ENCODE results near the gene FZR1. TPM values are rescaled to one million over a fixed set of nuclear protein-coding genes. Genes with fewer than 3 reads are reported as not detected.

Gene FZR1
- total and polyA plus RNA-seq, 2 of the 8 experiments (the other 6 are each of a cell fraction or from before 2014, with no cell fraction given) = 21.6 to 35.5 TPM

DNA sequence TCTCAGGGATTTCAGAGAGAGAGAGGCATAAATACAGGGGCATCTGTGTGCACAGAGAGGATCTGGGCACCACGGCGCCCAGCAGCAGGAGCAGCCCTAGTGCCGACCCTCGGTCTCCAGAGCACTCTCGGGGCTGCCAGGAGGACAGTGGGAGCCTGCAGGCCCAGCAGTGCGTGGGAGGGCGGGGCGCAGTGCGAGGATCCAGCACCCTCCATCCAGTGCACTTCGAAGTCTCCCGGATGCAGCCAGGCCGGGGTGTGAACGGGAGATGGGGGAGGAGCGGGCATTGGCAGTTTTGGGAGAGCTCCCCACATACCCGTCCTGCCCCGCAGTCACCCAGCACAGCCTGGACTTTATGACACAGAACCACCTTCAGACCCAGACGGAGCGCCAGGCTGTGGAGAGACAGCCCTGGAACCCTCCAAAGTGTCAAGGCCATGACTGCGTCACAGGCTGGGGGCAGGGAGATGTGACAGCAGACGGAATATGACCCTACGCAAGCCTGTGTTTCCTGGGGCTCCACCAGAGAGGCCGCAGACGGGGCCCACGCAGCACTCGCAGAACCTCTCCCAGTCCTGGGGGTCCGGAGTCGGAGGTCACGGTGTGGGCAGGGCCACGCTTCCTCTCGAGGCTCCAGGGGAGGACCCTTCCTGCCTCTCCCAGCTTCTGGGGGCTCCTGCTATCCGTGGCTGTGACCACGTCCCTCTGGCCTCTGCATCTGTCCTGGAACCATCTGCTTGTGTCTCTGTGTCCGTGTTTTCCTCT, 18.1 kb downstream of the FZR1 start:
- H3K79me2 ChIP-seq (ENCODE audit: control insufficient read depth in 1 of 2, insufficient read depth in 2 of 2, low read length in 2 of 2) = peaks cover 0 to 21% of the 10 kb centered on the region in 2 experiments; a peak in 3 of 4 replicates
- ChIA-PET POLR2A (ENCODE audit: partially characterized antibody) (interaction anchor here (0.9 to 4.3 kb wide), 2 partner anchors 13 to 15 kb away, joined by 4 to 30 read pairs; partner anchors contain the start of gene TEKTIP1), CTCF (ENCODE audit: partially characterized antibody) (interaction anchor here (0.5 to 1.6 kb wide), 4 partner anchors 9 to 49 kb away, joined by 3 to 5 read pairs (median 3); no protein-coding TSS in a partner anchor)
- no peak overlapping the region for H3K14ac ChIP-seq (ENCODE audit: insufficient read length)
- H3K4me2 ChIP-seq (ENCODE audit: insufficient read depth in 1 of 2, low read depth in 2 of 2, low read length in 2 of 2) = no peak overlapping the region
- H3K36me3 ChIP-seq (ENCODE audit: control insufficient read depth in 2 of 4, insufficient read depth in 4 of 4, low read length in 3 of 4) = peaks cover 0 to 11% (median 3%) of the 10 kb centered on the region in 4 experiments; a peak in 4 of 8 replicates
- no peak overlapping the region for H2AFZ ChIP-seq (ENCODE audit: low read length)
- H4K20me1 ChIP-seq (replicated peaks in 1 of 2; ENCODE audit: control insufficient read depth in 1 of 2, insufficient read depth in 2 of 2, low read length in 2 of 2) = peaks cover 0 to 16% of the 10 kb centered on the region in 2 experiments
- H3K56ac ChIP-seq (replicated peaks; ENCODE audit: insufficient read length, low read depth, low read length) = no peak overlapping the region
- H4K91ac ChIP-seq (replicated peaks; ENCODE audit: insufficient read length, low read length) = no peak overlapping the region
- H3K23ac ChIP-seq (ENCODE audit: insufficient read length) = no peak overlapping the region
- H2BK15ac ChIP-seq (ENCODE audit: low read length) = no peak overlapping the region
- no peak overlapping the region for H2BK12ac ChIP-seq (ENCODE audit: low read depth, low read length)
- no peak overlapping the region for H4K5ac ChIP-seq (ENCODE audit: insufficient read length, low read depth, low read length)
- H2AK5ac ChIP-seq (ENCODE audit: low read depth, low read length) = no peak overlapping the region
- no peak overlapping the region for H4K8ac ChIP-seq (ENCODE audit: extremely low read depth, insufficient read depth, low read length)
- no peak overlapping the region for H3K4me3 ChIP-seq (ENCODE audit: extremely low read depth in 1 of 4, insufficient read depth in 2 of 4, low read depth in 3 of 4, low read length in 4 of 4)
- no peak overlapping the region for H3K27ac ChIP-seq (ENCODE audit: low read depth, low read length)
- H3K4me1 ChIP-seq (replicated peaks in 1 of 4; ENCODE audit: control insufficient read depth in 3 of 4, insufficient read depth in 4 of 4, low read length in 3 of 4) = peaks cover 0 to 17% (median 7%) of the 10 kb centered on the region in 4 experiments; a peak in 6 of 7 replicates
- FAIRE-seq (no peak), DNase-seq (ENCODE audit: low read depth in 1 of 2, low spot score in 2 of 2) (no peak)
- no peak overlapping the region for H3K4ac ChIP-seq (replicated peaks; ENCODE audit: insufficient read length, low read depth, low read length)
- H2BK120ac ChIP-seq (replicated peaks; ENCODE audit: low read depth, low read length) = no peak overlapping the region
- H2BK20ac ChIP-seq (ENCODE audit: low read length) = no peak overlapping the region
- H3K79me1 ChIP-seq (ENCODE audit: low read depth, low read length) = no peaks in the 10 kb centered on the region; the same call in 1 of the 2 replicates
- H3K27me3 ChIP-seq (replicated peaks in 1 of 4; ENCODE audit: control insufficient read depth in 3 of 4, extremely low read depth in 1 of 4, insufficient read depth in 3 of 4, low read length in 3 of 4) = no peaks in the 10 kb centered on the region
- H3K9ac ChIP-seq (replicated peaks in 1 of 4; ENCODE audit: extremely low read depth in 1 of 4, low read depth in 3 of 4, low read length in 3 of 4) = no peak overlapping the region
- H3K18ac ChIP-seq (ENCODE audit: extremely low read depth, low read length) = no peak overlapping the region
- WGBS, 2 experiments (ENCODE audit: extremely low coverage in 1 of 2, insufficient coverage in 1 of 2, insufficient read length in 1 of 2, insufficient replicate concordance in 2 of 2, low coverage in 1 of 2, low lambda C conversion rate in 2 of 2, missing lambda C conversion rate in 1 of 2) = 92% methylated on average over 30 of the region's 33 CpGs; no CpG with 5 or more reads in 1 of the 2 experiments
- peaks cover 6% of the 10 kb centered on the region; the same call in 1 of the 2 replicates for H3K23me2 ChIP-seq (ENCODE audit: low read depth, low read length)
- H2BK5ac ChIP-seq (ENCODE audit: low read depth, low read length) = no peak overlapping the region
- H3K9me3 ChIP-seq (ENCODE audit: insufficient read depth in 2 of 2, low read depth in 1 of 2, low read length in 1 of 2) = no peaks in the 10 kb centered on the region
- TF ChIP-seq EP300 (IDR thresholded peaks at IDR 0.05; ENCODE audit: borderline replicate concordance in 1 of 2, low read depth in 2 of 2, low read length in 2 of 2) = no peak
- TF ChIP-seq SRF (IDR thresholded peaks at IDR 0.05; ENCODE audit: low read depth, low read length) = no peak
- TF ChIP-seq SUZ12 (IDR thresholded peaks at IDR 0.05; ENCODE audit: low read length) = no peak
- TF ChIP-seq BACH1 (IDR thresholded peaks at IDR 0.05; ENCODE audit: low read length) = no peak
- TF ChIP-seq TBP (IDR thresholded peaks at IDR 0.05; ENCODE audit: low read depth, low read length) = no peak
- no peak for TF ChIP-seq POLR2AphosphoS5 (IDR thresholded peaks at IDR 0.05; ENCODE audit: low read depth, low read length)
- no peak for TF ChIP-seq HDAC6 (IDR thresholded peaks at IDR 0.05; ENCODE audit: low read depth, low read length)
- TF ChIP-seq, protein P1, sequence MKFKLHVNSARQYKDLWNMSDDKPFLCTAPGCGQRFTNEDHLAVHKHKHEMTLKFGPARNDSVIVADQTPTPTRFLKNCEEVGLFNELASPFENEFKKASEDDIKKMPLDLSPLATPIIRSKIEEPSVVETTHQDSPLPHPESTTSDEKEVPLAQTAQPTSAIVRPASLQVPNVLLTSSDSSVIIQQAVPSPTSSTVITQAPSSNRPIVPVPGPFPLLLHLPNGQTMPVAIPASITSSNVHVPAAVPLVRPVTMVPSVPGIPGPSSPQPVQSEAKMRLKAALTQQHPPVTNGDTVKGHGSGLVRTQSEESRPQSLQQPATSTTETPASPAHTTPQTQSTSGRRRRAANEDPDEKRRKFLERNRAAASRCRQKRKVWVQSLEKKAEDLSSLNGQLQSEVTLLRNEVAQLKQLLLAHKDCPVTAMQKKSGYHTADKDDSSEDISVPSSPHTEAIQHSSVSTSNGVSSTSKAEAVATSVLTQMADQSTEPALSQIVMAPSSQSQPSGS (IDR thresholded peaks at IDR 0.05; ENCODE audit: low read length) = no peak
- TF ChIP-seq SIRT6 (IDR thresholded peaks at IDR 0.05; ENCODE audit: low read length) = no peak
- TF ChIP-seq KDM4A (IDR thresholded peaks at IDR 0.05; ENCODE audit: low read depth, low read length, severe bottlenecking) = no peak
